GM19438 (cell line): Measurements from ENCODE around the gene CLRN1.

ENCODE experiments used
- ATAC-seq: cut with Tn5 transposase; IDR thresholded peaks from one replicate; pipeline ENCODE4 v1.9.1; 2021; ENCODE audit warnings: low read depth; ENCODE audit not compliant: unreplicated experiment

Gene CLRN1

GRCh38 chr3:150978566-150979148 is 6.1 kb upstream of the CLRN1 start:
- ATAC-seq, result no peak

GRCh38 chr3:150975992-150976368 is 3.5 kb upstream of the CLRN1 start:
- no peak for ATAC-seq

DNA sequence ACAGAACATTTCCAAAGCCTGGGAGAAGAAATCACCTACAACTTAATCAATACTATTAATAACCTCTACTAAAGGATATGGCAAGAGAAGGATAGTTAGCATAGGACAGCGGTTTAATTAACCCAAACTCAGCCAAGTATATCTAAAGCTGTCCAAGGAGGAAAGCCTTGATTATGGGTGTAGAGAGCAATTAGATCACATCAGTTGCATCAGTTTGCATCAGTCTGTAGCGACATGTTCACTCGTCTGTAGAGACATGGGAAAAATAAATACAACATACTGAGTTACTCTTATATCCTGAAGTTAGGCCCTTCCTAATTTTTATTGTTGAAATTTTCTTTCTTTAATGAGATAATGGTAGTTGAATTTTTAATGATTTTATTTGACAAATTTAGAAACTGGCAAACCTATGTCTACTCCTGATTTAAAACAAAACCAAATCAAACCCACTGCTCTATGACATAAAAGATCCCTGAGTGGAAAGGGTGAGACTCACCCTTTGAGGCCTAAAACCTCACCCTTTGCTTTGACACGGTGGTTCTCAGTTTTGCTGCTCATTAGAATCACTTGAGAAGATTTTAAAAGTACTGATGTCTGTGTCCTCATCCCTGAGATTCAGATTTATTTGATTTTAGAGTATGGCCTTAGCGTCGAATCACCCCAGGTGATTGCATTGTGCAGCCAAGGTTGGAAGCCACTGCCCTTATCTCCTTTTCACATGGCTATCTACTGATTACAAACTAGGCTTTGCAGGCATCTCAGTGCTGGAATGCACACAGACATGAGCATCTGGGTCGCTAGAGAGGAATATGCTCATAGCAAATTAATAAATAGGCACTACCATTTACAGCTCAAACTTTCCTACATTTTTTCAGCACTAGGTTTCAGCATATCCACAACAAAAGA is 2.8 kb upstream of the CLRN1 start:
- no peak for ATAC-seq

GRCh38 chr3:150970665-150971324 is 1.7 kb downstream of the CLRN1 start:
- no peak for ATAC-seq

DNA sequence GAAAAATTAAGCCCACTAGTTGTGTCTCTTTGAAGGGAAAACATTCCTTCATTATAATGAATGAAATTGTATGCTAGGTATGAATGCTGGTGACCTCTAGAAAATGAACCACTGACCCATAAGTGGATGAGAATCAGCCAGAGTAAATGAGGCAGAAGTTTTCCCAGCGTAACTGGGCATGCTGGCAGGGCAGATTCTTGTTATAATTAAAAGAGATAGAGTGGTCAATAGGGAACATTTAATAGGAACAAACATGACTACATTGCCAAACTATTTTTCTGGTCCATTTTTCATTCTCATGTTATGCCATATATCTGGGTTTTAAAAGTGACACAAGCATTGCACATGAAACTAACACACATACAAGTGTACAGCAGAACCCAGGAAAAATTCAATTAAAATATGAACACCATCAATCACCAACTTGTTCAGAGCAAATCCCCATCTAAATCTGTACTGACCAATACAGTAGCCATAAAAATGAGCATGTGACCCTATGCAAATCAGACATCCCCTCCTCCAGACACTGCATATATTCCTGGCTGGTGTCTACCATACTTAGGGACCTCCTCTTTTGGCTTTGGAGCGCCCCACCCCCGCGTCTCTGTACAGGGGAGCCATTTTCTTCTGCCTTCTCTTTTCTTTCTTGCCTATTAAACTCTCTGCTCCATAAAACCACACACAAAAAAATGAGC is 4.0 kb downstream of the CLRN1 start:
- no peak for ATAC-seq

DNA sequence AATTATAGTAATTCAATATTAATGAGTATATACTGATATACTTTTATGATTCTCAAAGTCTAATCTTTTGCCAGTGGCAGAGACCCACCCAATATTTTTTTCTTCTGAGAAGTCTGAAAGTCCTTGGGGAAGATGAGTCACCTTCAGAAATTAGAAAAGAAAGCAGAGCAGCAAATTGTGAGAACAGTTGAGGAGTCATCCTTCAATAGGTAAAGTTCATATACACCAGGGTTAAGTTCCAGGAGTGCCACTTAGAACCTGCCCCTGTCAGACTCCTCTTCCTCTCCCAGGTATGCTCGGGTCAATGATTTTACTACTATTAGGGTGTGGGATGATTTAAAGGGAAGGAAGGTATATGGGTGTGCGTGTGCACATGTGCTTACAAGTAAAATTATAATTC is 7.1 kb downstream of the CLRN1 start:
- ATAC-seq, result no peak

DNA sequence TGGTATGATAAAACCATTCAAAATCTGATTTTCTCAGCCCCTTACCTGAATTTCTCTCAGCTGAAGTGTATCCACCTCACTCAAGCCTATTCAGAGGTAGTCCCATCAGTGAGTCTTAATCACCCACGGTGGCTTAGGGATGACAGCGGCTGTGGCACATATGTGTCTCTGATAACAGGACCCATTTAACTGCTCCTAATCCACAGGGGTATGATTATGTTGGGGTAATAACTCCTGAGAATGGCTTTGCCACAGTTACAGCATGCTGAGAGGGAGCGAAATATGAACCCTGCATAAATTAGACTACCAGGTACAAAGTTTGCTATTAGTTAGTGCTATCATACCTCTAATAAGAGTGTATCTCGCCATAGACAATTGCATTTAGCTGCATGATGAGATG is 10.6 kb downstream of the CLRN1 start:
- no peak for ATAC-seq

DNA sequence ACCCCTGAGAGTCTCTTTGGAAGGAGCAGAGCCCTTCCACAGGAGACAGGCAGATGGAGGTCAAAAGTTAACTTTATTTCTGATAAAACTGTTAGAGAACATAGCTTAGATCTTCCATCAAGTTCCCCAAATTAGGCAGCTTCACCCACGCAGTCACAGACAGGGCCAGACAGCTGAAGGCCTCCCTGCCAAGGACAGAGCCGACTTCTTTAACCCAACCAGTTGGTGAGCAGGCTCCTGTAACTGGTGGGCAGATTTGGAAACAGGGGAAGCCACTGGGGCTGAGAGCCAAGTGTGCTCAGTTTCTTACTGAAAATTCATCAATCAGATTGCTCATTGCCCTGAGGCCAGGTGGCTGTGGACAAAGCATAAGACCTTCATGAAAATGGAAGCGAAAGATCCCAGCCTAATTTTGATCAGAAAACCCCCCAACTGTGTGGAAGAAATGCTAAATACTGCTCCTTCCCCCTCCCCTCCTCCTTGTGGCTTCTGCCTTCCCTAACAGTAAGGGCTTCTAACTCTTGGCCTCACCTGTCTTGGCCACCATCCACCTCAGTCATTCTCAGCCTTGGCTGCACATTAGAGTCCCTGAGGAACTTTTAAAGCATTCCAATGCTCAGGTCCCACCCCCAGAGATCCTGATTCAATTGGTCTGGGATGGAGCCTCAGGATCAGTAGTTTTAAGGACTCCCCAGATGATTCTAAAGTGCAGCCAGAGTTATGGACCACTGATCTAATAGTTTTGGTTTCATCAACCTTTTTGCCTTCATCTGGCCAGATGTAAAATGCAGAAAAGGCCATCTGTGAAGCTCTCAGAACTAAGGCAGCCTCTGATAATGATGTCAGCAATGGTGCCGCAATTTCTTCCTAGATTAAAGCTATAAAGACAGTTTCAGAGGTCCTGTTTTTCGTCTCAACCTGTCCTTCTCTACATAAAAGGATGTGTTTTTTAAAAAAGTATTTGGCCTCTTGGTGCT is 11.5 kb downstream of the CLRN1 start:
- ATAC-seq, result no peak

- no peak for ATAC-seq
These were observed 13.8 kb downstream of the CLRN1 start for GRCh38 chr3:150958683-150959082.

- no peak for ATAC-seq
These were observed 16.2 kb downstream of the CLRN1 start for GRCh38 chr3:150956376-150956775.

DNA sequence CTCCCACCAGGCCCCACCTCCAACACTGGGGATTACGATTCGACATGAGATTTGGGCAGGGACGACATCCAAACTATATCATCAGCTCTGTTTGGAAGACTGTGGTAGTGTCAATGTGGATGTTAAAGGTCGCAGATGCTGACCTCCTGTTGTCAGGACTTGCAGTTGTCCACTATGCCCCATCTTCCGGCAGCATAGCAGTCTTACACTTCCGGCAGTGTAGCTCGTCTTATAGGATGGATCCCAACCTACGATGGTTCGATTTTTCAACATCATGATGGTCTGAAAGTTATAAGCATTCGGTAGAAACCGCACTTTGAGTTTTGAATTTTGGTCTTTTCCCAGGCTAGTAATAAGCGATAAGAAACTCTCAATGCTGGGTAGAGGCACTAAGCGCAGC is 20.6 kb downstream of the CLRN1 start:
- no peak for ATAC-seq

GRCh38 chr3:150945226-150946032 is 27.1 kb downstream of the CLRN1 start:
- ATAC-seq, result no peak

DNA sequence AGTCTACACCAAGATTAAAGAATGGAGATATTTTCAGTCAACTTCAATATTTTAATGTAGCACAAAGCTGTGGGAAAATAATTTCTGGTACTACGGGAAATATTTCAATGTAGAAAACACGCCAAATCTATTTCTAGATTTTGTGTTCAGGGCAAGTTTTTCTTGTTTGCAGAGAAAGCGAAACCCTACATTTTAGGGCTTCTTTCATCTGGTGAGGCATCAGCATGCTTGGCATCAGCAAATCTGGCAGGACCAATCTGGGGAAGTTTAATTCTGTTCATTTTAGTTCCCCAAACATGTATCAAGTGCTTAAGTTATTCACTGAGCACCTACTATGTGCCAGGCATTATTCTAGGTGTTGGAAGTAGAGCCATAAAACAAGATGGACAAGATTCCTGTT is 30.3 kb downstream of the CLRN1 start:
- ATAC-seq, result no peak

GRCh38 chr3:150936693-150937092 is 35.8 kb downstream of the CLRN1 start:
- peak; percentile 81 for ATAC-seq

GRCh38 chr3:150933473-150933995 is 39.0 kb downstream of the CLRN1 start:
- no peak for ATAC-seq

DNA sequence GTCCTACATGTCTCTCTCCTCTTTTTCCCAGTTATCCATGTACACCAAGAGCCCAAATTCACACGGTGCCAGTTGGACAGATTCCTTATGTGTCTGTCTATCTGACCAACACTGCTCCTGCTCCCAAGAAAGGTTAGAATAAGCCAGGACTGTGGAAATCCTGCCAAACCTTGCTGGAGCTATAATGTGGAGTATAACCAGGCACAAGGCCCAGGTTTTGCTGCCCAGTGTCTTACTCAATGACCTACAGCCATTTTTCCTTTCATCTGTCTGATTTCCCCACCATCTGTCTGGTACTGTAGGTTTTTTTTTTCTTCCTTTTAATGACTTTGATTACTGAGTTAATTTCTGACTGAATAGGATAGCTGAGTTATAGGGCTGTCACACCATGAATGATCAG is 40.8 kb downstream of the CLRN1 start:
- ATAC-seq, result no peak

GRCh38 chr3:150930839-150931238 is 41.7 kb downstream of the CLRN1 start:
- ATAC-seq, result no peak

- no peak for ATAC-seq
These were observed 44.3 kb downstream of the CLRN1 start for GRCh38 chr3:150928234-150928633.

- ATAC-seq, result no peak
These were observed 46.2 kb downstream of the CLRN1 start for GRCh38 chr3:150926328-150926727.
